Smooth muscle cell (in vitro differentiated cells): ENCODE results near the gene GPR27. TPM values are rescaled to one million over a fixed set of nuclear protein-coding genes. Genes with fewer than 3 reads are reported as not detected.

Experiments used
- DNase-seq: peaks from one replicate; lab custom pipeline; 2025; ENCODE audit not compliant: unreplicated experiment; lab: John Stamatoyannopoulos, UW
- H2AFZ ChIP-seq: fragments of 200-600 bp; sonication (generic); 2 replicates; pipeline ENCODE4 v1.6.0; 2016; ENCODE audit warnings: antibody characterized with exemption, low read depth, mild to moderate bottlenecking
- H3F3A ChIP-seq: fragments of 200-600 bp; sonication (generic); 2 replicates; pipeline ENCODE4 v1.6.0; 2017; ENCODE audit warnings: antibody characterized with exemption, low read depth
- H3K27ac ChIP-seq: fragments of 200-600 bp; sonication (generic); 2 replicates; pipeline ENCODE4 v1.5.1; 2016; ENCODE audit warnings: low read depth, mild to moderate bottlenecking
- H3K27me3 ChIP-seq: fragments of 200-600 bp; sonication (generic); 2 replicates; pipeline ENCODE4 v1.6.1; 2016; ENCODE audit warnings: low read depth, mild to moderate bottlenecking
- H3K36me3 ChIP-seq: fragments of 200-600 bp; sonication (generic); 2 replicates; pipeline ENCODE4 v1.5.1; 2016; ENCODE audit warnings: low read depth
- H3K4me1 ChIP-seq: fragments of 200-600 bp; sonication (generic); 2 replicates; pipeline ENCODE4 v1.5.1; 2016; ENCODE audit warnings: low read depth
- H3K4me2 ChIP-seq: fragments of 200-600 bp; sonication (generic); 2 replicates; pipeline ENCODE4 v1.6.0; 2016; ENCODE audit warnings: mild to moderate bottlenecking
- H3K4me3 ChIP-seq: fragments of 200-600 bp; sonication (generic); 2 replicates; pipeline ENCODE4 v1.5.1; 2016; ENCODE audit warnings: mild to moderate bottlenecking
- H3K79me2 ChIP-seq: fragments of 200-600 bp; sonication (generic); 2 replicates; pipeline ENCODE4 v1.6.0; 2016; ENCODE audit warnings: low read depth, mild to moderate bottlenecking
- H3K9ac ChIP-seq: fragments of 200-600 bp; sonication (generic); 2 replicates; pipeline ENCODE4 v1.6.0; 2016; ENCODE audit warnings: low read depth
- H3K9me3 ChIP-seq: fragments of 200-600 bp; sonication (generic); replicated peaks from 2 replicates; pipeline ENCODE4 v1.5.1; 2016; ENCODE audit warnings: low read depth
- H4K20me1 ChIP-seq: fragments of 200-600 bp; sonication (generic); 2 replicates; pipeline ENCODE4 v1.6.0; 2016; ENCODE audit warnings: low read depth
- WGBS: methylation state at CpG from one replicate; pipeline ENCODE4 v1.1.7; 2016; ENCODE audit warnings: low lambda C conversion rate; 5-methylcytosine and 5-hydroxymethylcytosine counted together
- polyA plus RNA-seq: library from polyadenylated mRNA; unstranded; fragments of >200 nt; fragmentation: Nextera tagmentation; extraction: Ambion mirVana; gene quantifications from 2 replicates; pipeline ENCODE4 v1.2.1, GENCODE V29; 2016
- total RNA-seq: library from RNA; depleted of rRNA; stranded (reverse); fragments of >200 nt; gene quantifications from 2 replicates; pipeline ENCODE4 v1.2.3, GENCODE V29; 2014
- TF ChIP-seq, protein P1 (sequence below): fragments of 200-600 bp; sonication (generic); IDR thresholded peaks from 2 replicates; pipeline ENCODE4 v1.5.1; 2017; ENCODE audit warnings: borderline replicate concordance, mild to moderate bottlenecking, antibody characterized with exemption; ENCODE audit not compliant: insufficient read depth, poor library complexity, severe bottlenecking

The GPR27 gene
- total and polyA plus RNA-seq, 2 experiments from 2014 or later = 0.50 to 1.2 TPM

DNA sequence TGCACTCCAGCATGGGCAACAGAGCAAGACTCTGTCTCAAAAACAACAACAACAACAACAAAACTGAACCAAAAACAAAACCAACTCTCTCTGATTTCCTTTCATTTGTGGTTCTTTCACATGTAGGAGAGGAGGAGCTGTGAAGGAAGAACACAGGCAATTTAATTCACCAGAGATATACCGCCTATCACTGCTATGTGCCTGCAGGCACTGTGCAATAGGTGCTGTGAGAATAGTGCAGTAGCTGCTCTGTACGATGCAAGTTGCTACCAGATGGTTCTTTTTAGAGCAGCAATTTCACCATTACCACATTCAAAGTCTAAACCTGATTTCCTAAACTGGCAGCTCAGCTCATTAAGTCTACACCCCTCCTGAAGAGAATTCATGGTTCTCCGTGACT is 42.6 kb downstream of the GPR27 start:
- Histone ChIP-seq H3K27ac (no peak overlapping the region), H3K79me2 (no peaks in the 10 kb centered on the region), H3K4me1 (no peaks in the 10 kb centered on the region), H3K9ac (no peak overlapping the region), H3K4me2 (no peak overlapping the region), H3K9me3 (no peaks in the 10 kb centered on the region), H2AFZ (no peak overlapping the region), H3F3A (no peaks in the 10 kb centered on the region), H3K36me3 (no peaks in the 10 kb centered on the region), H4K20me1 (no peaks in the 10 kb centered on the region), H3K27me3 (peaks cover 40% of the 10 kb centered on the region), H3K4me3 (no peak overlapping the region)
- no peak for DNase-seq
- TF ChIP-seq, protein P1, sequence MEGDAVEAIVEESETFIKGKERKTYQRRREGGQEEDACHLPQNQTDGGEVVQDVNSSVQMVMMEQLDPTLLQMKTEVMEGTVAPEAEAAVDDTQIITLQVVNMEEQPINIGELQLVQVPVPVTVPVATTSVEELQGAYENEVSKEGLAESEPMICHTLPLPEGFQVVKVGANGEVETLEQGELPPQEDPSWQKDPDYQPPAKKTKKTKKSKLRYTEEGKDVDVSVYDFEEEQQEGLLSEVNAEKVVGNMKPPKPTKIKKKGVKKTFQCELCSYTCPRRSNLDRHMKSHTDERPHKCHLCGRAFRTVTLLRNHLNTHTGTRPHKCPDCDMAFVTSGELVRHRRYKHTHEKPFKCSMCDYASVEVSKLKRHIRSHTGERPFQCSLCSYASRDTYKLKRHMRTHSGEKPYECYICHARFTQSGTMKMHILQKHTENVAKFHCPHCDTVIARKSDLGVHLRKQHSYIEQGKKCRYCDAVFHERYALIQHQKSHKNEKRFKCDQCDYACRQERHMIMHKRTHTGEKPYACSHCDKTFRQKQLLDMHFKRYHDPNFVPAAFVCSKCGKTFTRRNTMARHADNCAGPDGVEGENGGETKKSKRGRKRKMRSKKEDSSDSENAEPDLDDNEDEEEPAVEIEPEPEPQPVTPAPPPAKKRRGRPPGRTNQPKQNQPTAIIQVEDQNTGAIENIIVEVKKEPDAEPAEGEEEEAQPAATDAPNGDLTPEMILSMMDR = no peak
- WGBS = 83% methylated on average over 3 of the region's 3 CpGs

DNA sequence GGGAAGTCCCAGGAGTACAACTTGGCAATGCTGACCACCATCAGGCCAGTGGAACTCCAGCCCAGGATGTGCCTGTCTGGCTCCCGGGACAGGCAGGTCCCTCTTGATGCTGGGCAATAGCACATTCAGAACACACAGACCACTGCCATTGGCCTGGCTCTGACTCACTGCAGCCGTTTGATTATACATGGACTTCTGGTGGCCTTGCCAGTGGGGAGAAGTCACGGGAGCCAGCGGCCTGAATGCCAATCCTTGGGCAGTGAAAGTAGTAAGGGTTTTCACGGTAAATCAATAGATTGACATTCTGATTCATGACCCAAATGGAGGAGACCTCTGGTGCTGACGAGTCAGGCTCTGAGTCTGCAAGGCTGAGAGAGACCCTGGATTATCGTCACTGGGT is 43.8 kb downstream of the GPR27 start:
- Histone ChIP-seq H3K4me3 (no peak overlapping the region), H3K4me1 (no peaks in the 10 kb centered on the region), H4K20me1 (no peaks in the 10 kb centered on the region), H3K27ac (no peak overlapping the region), H3K9ac (no peak overlapping the region), H3K36me3 (no peaks in the 10 kb centered on the region), H2AFZ (no peak overlapping the region), H3K27me3 (peaks cover 40% of the 10 kb centered on the region), H3K9me3 (no peaks in the 10 kb centered on the region), H3K79me2 (no peaks in the 10 kb centered on the region), H3F3A (no peaks in the 10 kb centered on the region), H3K4me2 (no peak overlapping the region)
- TF ChIP-seq, protein P1 = no peak
- DNase-seq = no peak
- WGBS = 90% methylated on average over 7 of the region's 7 CpGs

DNA sequence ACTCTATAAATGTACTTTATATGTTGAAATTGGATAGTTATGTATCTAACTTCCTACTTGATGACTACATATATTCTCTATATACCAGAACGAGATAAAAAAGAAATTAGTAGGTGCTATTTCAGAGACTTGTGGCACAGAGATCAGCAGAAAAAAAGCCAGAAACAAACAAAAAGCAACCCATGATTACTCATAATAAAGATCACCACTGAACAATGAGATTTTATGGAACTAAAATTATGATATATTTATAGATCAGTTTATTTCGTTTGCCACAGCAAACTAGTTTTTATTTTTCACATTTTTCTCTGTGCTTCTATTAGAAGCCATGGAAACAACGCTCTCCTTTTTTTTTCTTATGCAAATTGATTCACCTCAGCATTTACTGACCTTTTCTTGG is 46.4 kb downstream of the GPR27 start:
- 52% methylated on average over 3 of the region's 3 CpGs for WGBS

DNA sequence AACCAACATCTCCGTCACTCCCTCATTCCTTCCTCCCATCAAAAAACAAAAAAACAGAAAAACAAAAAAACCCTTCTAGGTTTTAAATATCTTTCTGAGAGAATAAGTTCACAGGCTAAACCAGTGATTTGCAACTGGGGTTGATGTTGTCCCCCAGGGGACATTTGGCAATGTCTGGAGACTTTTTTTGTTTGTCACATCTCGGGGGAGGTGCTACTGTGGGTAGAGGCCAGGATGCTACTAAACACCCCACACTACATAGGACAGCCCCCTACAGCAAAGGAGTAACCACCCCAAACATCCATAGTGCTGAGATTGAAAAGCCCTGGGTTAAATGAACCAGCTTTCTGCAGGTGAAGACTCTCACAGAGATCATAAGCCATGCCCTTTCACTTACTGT is 48.3 kb downstream of the GPR27 start:
- Histone ChIP-seq H3K9ac (no peak overlapping the region), H3K4me3 (no peak overlapping the region), H3K4me1 (no peaks in the 10 kb centered on the region), H3K27ac (no peak overlapping the region), H3F3A (no peaks in the 10 kb centered on the region), H3K4me2 (no peak overlapping the region), H3K9me3 (no peaks in the 10 kb centered on the region), H3K27me3 (peaks cover 28% of the 10 kb centered on the region), H3K79me2 (no peaks in the 10 kb centered on the region), H2AFZ (no peak overlapping the region), H3K36me3 (no peaks in the 10 kb centered on the region), H4K20me1 (no peaks in the 10 kb centered on the region)
- WGBS = 98% methylated on average over 2 of the region's 2 CpGs
- TF ChIP-seq, protein P1 = no peak
- DNase-seq = no peak

More for the DNA sequence above, 46.4 kb downstream of the GPR27 start:
- no peak overlapping the region for H2AFZ ChIP-seq
- H3K9me3 ChIP-seq = no peaks in the 10 kb centered on the region
- H3K79me2 ChIP-seq = no peaks in the 10 kb centered on the region
- H3K36me3 ChIP-seq = no peaks in the 10 kb centered on the region
- TF ChIP-seq, protein P1 = no peak
- H3K4me2 ChIP-seq = no peak overlapping the region
- no peak overlapping the region for H3K9ac ChIP-seq
- no peak overlapping the region for H3K27ac ChIP-seq
- peaks cover 28% of the 10 kb centered on the region for H3K27me3 ChIP-seq
- no peaks in the 10 kb centered on the region for H3F3A ChIP-seq
- H4K20me1 ChIP-seq = no peaks in the 10 kb centered on the region
- no peak overlapping the region for H3K4me3 ChIP-seq
- DNase-seq = no peak
- H3K4me1 ChIP-seq = no peaks in the 10 kb centered on the region
